8988T (cell line): ENCODE results near the gene SCUBE2.
"Not testable (repeated sequence)": the region's sequence is repeated elsewhere in the genome, so short reads cannot be mapped to it uniquely, and the experiment has no call there.

Experiments used
- DNase-seq: peaks from one replicate; pipeline ENCODE4 v3.0.0; 2011

The SCUBE2 gene

GRCh38 chr11:9039863-9040262, 51.5 kb downstream of the SCUBE2 start:
- DNase-seq = no peak

GRCh38 chr11:9039198-9039597, 52.2 kb downstream of the SCUBE2 start:
- DNase-seq = no peak

GRCh38 chr11:9038541-9038940, 52.9 kb downstream of the SCUBE2 start:
- no peak for DNase-seq

- no peak for DNase-seq
Observed at GRCh38 chr11:9037963-9038362, 53.4 kb downstream of the SCUBE2 start.

- no peak for DNase-seq
Observed at GRCh38 chr11:9037046-9037780, 54.2 kb downstream of the SCUBE2 start.

- no peak for DNase-seq
Observed at GRCh38 chr11:9030601-9031000, 60.8 kb downstream of the SCUBE2 start.

GRCh38 chr11:9029422-9029821, 62.0 kb downstream of the SCUBE2 start:
- DNase-seq = no peak

GRCh38 chr11:9028581-9028980, 62.8 kb downstream of the SCUBE2 start:
- no peak for DNase-seq

- no peak for DNase-seq
Observed at GRCh38 chr11:9025101-9025850, 66.1 kb downstream of the SCUBE2 start.

- no peak for DNase-seq
Observed at GRCh38 chr11:9022961-9023680, 68.3 kb downstream of the SCUBE2 start.

GRCh38 chr11:9020916-9021315, 70.5 kb downstream of the SCUBE2 start:
- DNase-seq = no peak

GRCh38 chr11:9019861-9020260, 71.5 kb downstream of the SCUBE2 start:
- no peak for DNase-seq

GRCh38 chr11:9017773-9018172, 73.6 kb downstream of the SCUBE2 start:
- no peak for DNase-seq

- no peak for DNase-seq
Observed at GRCh38 chr11:9016916-9017642, 74.3 kb downstream of the SCUBE2 start.

- peak; percentile 65 for DNase-seq
Observed at GRCh38 chr11:9015677-9016076, 75.7 kb downstream of the SCUBE2 start.

GRCh38 chr11:9014826-9015225, 76.6 kb downstream of the SCUBE2 start:
- DNase-seq = no peak

GRCh38 chr11:9013373-9013772, 78.0 kb downstream of the SCUBE2 start:
- no peak for DNase-seq

- not testable (repeated sequence) for DNase-seq
Observed at GRCh38 chr11:9009538-9009937, 81.9 kb downstream of the SCUBE2 start.

- DNase-seq = no peak
Observed at GRCh38 chr11:9008661-9009060, 82.7 kb downstream of the SCUBE2 start.

- no peak for DNase-seq
Observed at GRCh38 chr11:9008011-9008550, 83.3 kb downstream of the SCUBE2 start.

- DNase-seq = no peak
Observed at GRCh38 chr11:9005087-9005486, 86.3 kb downstream of the SCUBE2 start.

- no peak for DNase-seq
Observed at GRCh38 chr11:9004183-9004926, 87.0 kb downstream of the SCUBE2 start.
